ENCODE data around the gene FBH1. TPM values are rescaled to one million over a fixed set of nuclear protein-coding genes. Genes with fewer than 3 reads are reported as not detected.
"Not testable (repeated sequence)": the region's sequence is repeated elsewhere in the genome, so short reads cannot be mapped to it uniquely, and the experiment has no call there.

Gene FBH1
- total RNA-seq, 1 experiment from 2014 or later = 72.1 TPM

- no peak for DNase-seq
- no peaks in the 10 kb centered on the region for H3K36me3 ChIP-seq (replicated peaks; ENCODE audit: control insufficient read depth, insufficient read depth, low read length)
- H3K27me3 ChIP-seq (ENCODE audit: control insufficient read depth, insufficient read depth, low read length) = no peaks in the 10 kb centered on the region
- no peak overlapping the region for H3K4me3 ChIP-seq (ENCODE audit: insufficient read depth, low read depth, low read length)
These were observed 70.3 kb downstream of the FBH1 start for GRCh38 chr10:5960070-5960972.

GRCh38 chr10:5960973-5961275, 70.9 kb downstream of the FBH1 start:
- not testable (repeated sequence) for H3K4me3 ChIP-seq (ENCODE audit: insufficient read depth, low read depth, low read length); H3K36me3 ChIP-seq (replicated peaks; ENCODE audit: control insufficient read depth, insufficient read depth, low read length); H3K27me3 ChIP-seq (ENCODE audit: control insufficient read depth, insufficient read depth, low read length); DNase-seq

GRCh38 chr10:5961405-5962100, 71.5 kb downstream of the FBH1 start:
- Histone ChIP-seq H3K36me3 (replicated peaks; ENCODE audit: control insufficient read depth, insufficient read depth, low read length) (no peaks in the 10 kb centered on the region), H3K27me3 (ENCODE audit: control insufficient read depth, insufficient read depth, low read length) (no peaks in the 10 kb centered on the region), H3K4me3 (ENCODE audit: insufficient read depth, low read depth, low read length) (no peak overlapping the region)
- no peak for DNase-seq

- not testable (repeated sequence) for H3K36me3 ChIP-seq (replicated peaks; ENCODE audit: control insufficient read depth, insufficient read depth, low read length); H3K4me3 ChIP-seq (ENCODE audit: insufficient read depth, low read depth, low read length); DNase-seq; H3K27me3 ChIP-seq (ENCODE audit: control insufficient read depth, insufficient read depth, low read length)
These were observed 72.4 kb downstream of the FBH1 start for GRCh38 chr10:5962358-5962940.

- Histone ChIP-seq H3K27me3 (ENCODE audit: control insufficient read depth, insufficient read depth, low read length) (no peaks in the 10 kb centered on the region), H3K36me3 (replicated peaks; ENCODE audit: control insufficient read depth, insufficient read depth, low read length) (no peaks in the 10 kb centered on the region), H3K4me3 (ENCODE audit: insufficient read depth, low read depth, low read length) (no peak overlapping the region)
- DNase-seq = no peak
These were observed 73.0 kb downstream of the FBH1 start for GRCh38 chr10:5963071-5963470.

- Histone ChIP-seq H3K4me3 (ENCODE audit: insufficient read depth, low read depth, low read length) (no peak overlapping the region), H3K36me3 (replicated peaks; ENCODE audit: control insufficient read depth, insufficient read depth, low read length) (no peaks in the 10 kb centered on the region), H3K27me3 (ENCODE audit: control insufficient read depth, insufficient read depth, low read length) (no peaks in the 10 kb centered on the region)
- DNase-seq = no peak
These were observed 73.5 kb downstream of the FBH1 start for GRCh38 chr10:5963591-5963990.

GRCh38 chr10:5964736-5965135, 74.7 kb downstream of the FBH1 start:
- H3K4me3 ChIP-seq (ENCODE audit: insufficient read depth, low read depth, low read length) = no peak overlapping the region
- DNase-seq = no peak
- H3K27me3 ChIP-seq (ENCODE audit: control insufficient read depth, insufficient read depth, low read length) = no peaks in the 10 kb centered on the region
- no peaks in the 10 kb centered on the region for H3K36me3 ChIP-seq (replicated peaks; ENCODE audit: control insufficient read depth, insufficient read depth, low read length)

GRCh38 chr10:5965266-5965665, 75.2 kb downstream of the FBH1 start:
- Histone ChIP-seq H3K4me3 (ENCODE audit: insufficient read depth, low read depth, low read length) (no peak overlapping the region), H3K27me3 (ENCODE audit: control insufficient read depth, insufficient read depth, low read length) (no peaks in the 10 kb centered on the region), H3K36me3 (replicated peaks; ENCODE audit: control insufficient read depth, insufficient read depth, low read length) (no peaks in the 10 kb centered on the region)
- no peak for DNase-seq

GRCh38 chr10:5968037-5968680, 78.1 kb downstream of the FBH1 start:
- Histone ChIP-seq H3K36me3 (replicated peaks; ENCODE audit: control insufficient read depth, insufficient read depth, low read length) (no peaks in the 10 kb centered on the region), H3K4me3 (ENCODE audit: insufficient read depth, low read depth, low read length) (no peak overlapping the region), H3K27me3 (ENCODE audit: control insufficient read depth, insufficient read depth, low read length) (no peaks in the 10 kb centered on the region)
- no peak for DNase-seq

GRCh38 chr10:5968681-5969453, 78.8 kb downstream of the FBH1 start:
- no peak for DNase-seq
- H3K27me3 ChIP-seq (ENCODE audit: control insufficient read depth, insufficient read depth, low read length) = no peaks in the 10 kb centered on the region
- H3K4me3 ChIP-seq (ENCODE audit: insufficient read depth, low read depth, low read length) = no peak overlapping the region
- no peaks in the 10 kb centered on the region for H3K36me3 ChIP-seq (replicated peaks; ENCODE audit: control insufficient read depth, insufficient read depth, low read length)

GRCh38 chr10:5970066-5970465, 80.0 kb downstream of the FBH1 start:
- Histone ChIP-seq H3K36me3 (replicated peaks; ENCODE audit: control insufficient read depth, insufficient read depth, low read length) (no peaks in the 10 kb centered on the region), H3K4me3 (ENCODE audit: insufficient read depth, low read depth, low read length) (no peak overlapping the region), H3K27me3 (ENCODE audit: control insufficient read depth, insufficient read depth, low read length) (no peaks in the 10 kb centered on the region)
- no peak for DNase-seq

GRCh38 chr10:5970527-5970926, 80.5 kb downstream of the FBH1 start:
- Histone ChIP-seq H3K4me3 (ENCODE audit: insufficient read depth, low read depth, low read length) (no peak overlapping the region), H3K36me3 (replicated peaks; ENCODE audit: control insufficient read depth, insufficient read depth, low read length) (no peaks in the 10 kb centered on the region), H3K27me3 (ENCODE audit: control insufficient read depth, insufficient read depth, low read length) (no peaks in the 10 kb centered on the region)
- DNase-seq = no peak

GRCh38 chr10:5971315-5971832, 81.3 kb downstream of the FBH1 start:
- no peaks in the 10 kb centered on the region for H3K36me3 ChIP-seq (replicated peaks; ENCODE audit: control insufficient read depth, insufficient read depth, low read length)
- peaks cover 7% of the 10 kb centered on the region for H3K27me3 ChIP-seq (ENCODE audit: control insufficient read depth, insufficient read depth, low read length)
- DNase-seq = no peak
- H3K4me3 ChIP-seq (ENCODE audit: insufficient read depth, low read depth, low read length) = no peak overlapping the region

GRCh38 chr10:5971886-5972285, 81.8 kb downstream of the FBH1 start:
- H3K4me3 ChIP-seq (ENCODE audit: insufficient read depth, low read depth, low read length) = no peak overlapping the region
- H3K27me3 ChIP-seq (ENCODE audit: control insufficient read depth, insufficient read depth, low read length) = peaks cover 12% of the 10 kb centered on the region
- H3K36me3 ChIP-seq (replicated peaks; ENCODE audit: control insufficient read depth, insufficient read depth, low read length) = no peaks in the 10 kb centered on the region
- DNase-seq = no peak
